SK-N-DZ (cell line): Measurements from ENCODE around the gene CEP164.

Source experiments
- DNase-seq: peaks from one replicate; pipeline ENCODE4 v3.0.0-alpha.2; 2015; ENCODE audit warnings: low spot score

CEP164 gene

GRCh38 chr11:117459123-117459978, 131.7 kb downstream of the CEP164 start:
- no peak for DNase-seq

- no peak for DNase-seq
These were observed 132.3 kb downstream of the CEP164 start for GRCh38 chr11:117459979-117460300.

- no peak for DNase-seq
These were observed 133.9 kb downstream of the CEP164 start for GRCh38 chr11:117461396-117462182.

- no peak for DNase-seq
These were observed 134.7 kb downstream of the CEP164 start for GRCh38 chr11:117462183-117462863.

- DNase-seq, result no peak
These were observed 135.2 kb downstream of the CEP164 start for GRCh38 chr11:117462864-117463247.
